ENCODE measurements around the gene HOXB3. TPM values are rescaled to one million over a fixed set of nuclear protein-coding genes. Genes with fewer than 3 reads are reported as not detected.

The HOXB3 gene
- total RNA-seq, 1 experiment from 2014 or later, result 6.0 TPM

DNA sequence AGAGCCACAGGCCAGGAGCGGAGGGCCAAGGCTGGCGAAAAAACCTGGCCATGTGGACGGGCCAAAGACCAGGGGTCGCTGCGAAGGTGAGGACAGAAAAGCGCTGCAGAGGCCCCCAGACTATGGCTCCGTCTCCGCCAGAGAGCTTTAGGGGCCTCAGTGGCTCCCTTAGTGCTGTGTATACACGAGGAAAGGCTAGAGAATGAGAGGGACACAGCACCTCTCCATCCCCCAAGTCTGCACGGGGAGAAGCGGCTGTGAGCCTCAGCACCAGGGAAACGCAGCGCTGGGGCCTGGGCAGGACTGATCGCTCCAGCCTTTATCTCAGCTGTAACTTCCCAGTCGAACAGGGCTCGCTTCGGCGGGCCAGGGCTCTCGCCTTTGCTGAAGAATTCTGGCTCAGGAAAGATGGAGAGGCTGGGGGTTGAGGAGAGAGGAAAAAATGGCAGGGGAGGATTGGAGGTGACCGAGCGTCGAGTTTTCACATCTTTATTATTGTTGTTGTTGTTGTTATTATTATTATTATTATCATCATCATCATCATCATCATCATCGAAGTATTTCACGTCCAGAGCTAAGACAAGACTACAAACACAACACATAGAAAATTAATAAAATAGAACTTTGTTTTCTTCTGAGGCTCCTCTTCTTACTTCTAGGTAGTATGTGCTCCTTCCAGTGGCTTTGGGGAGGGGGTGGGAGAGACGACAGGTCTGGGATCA lies 5.4 kb upstream of the HOXB3 start:
- POLR2A ChIA-PET (ENCODE audit: unreplicated experiment), result interaction anchor here (0.6 kb wide), 1 partner anchor 34 kb away, joined by 3 read pairs; no protein-coding TSS in a partner anchor
- DNase-seq (no peak), ATAC-seq (no peak)
- Histone ChIP-seq H3K9me3 (ENCODE audit: low read length) (no peaks in the 10 kb centered on the region), H3K4me3 (ENCODE audit: low read length) (no peak overlapping the region), H3K9ac (ENCODE audit: low read length) (no peak overlapping the region), H4K20me1 (ENCODE audit: low read length) (peaks cover 19% of the 10 kb centered on the region), H3K9me2 (replicated peaks; ENCODE audit: low read length) (no peaks in the 10 kb centered on the region), H3K27ac (ENCODE audit: low read length) (no peak overlapping the region), H3K4me2 (ENCODE audit: low read length) (no peak overlapping the region), H3K79me2 (ENCODE audit: low read length) (peaks cover 39% of the 10 kb centered on the region), H3K36me3 (ENCODE audit: low read depth, low read length) (no peaks in the 10 kb centered on the region), H3K4me1 (ENCODE audit: insufficient read depth, low read length) (peaks cover 17% of the 10 kb centered on the region), H2AFZ (ENCODE audit: low read length) (no peak overlapping the region), H3K27me3 (ENCODE audit: low read length) (no peaks in the 10 kb centered on the region), H3F3A (ENCODE audit: low read length, unreplicated experiment) (no peaks in the 10 kb centered on the region)
- CTCF ChIA-PET, result no interaction called here
- TF ChIP-seq EZH2phosphoT487 (IDR thresholded peaks at IDR 0.05; ENCODE audit: borderline replicate concordance, low read length), result no peak
- no peak for TF ChIP-seq EZH2 (IDR thresholded peaks at IDR 0.05; ENCODE audit: low read length, unreplicated experiment)
- TF ChIP-seq, protein P1, sequence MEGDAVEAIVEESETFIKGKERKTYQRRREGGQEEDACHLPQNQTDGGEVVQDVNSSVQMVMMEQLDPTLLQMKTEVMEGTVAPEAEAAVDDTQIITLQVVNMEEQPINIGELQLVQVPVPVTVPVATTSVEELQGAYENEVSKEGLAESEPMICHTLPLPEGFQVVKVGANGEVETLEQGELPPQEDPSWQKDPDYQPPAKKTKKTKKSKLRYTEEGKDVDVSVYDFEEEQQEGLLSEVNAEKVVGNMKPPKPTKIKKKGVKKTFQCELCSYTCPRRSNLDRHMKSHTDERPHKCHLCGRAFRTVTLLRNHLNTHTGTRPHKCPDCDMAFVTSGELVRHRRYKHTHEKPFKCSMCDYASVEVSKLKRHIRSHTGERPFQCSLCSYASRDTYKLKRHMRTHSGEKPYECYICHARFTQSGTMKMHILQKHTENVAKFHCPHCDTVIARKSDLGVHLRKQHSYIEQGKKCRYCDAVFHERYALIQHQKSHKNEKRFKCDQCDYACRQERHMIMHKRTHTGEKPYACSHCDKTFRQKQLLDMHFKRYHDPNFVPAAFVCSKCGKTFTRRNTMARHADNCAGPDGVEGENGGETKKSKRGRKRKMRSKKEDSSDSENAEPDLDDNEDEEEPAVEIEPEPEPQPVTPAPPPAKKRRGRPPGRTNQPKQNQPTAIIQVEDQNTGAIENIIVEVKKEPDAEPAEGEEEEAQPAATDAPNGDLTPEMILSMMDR (conservative IDR thresholded peaks at IDR 0.05; ENCODE audit: low read depth, low read length), result no peak
- no TSS peak for BruUV-seq (replicated peaks)
- intact Hi-C loops (cut with micrococcal nuclease), result loop anchor here (2.0 kb wide), 1 partner anchor 245 kb away; no protein-coding TSS in a partner anchor

DNA sequence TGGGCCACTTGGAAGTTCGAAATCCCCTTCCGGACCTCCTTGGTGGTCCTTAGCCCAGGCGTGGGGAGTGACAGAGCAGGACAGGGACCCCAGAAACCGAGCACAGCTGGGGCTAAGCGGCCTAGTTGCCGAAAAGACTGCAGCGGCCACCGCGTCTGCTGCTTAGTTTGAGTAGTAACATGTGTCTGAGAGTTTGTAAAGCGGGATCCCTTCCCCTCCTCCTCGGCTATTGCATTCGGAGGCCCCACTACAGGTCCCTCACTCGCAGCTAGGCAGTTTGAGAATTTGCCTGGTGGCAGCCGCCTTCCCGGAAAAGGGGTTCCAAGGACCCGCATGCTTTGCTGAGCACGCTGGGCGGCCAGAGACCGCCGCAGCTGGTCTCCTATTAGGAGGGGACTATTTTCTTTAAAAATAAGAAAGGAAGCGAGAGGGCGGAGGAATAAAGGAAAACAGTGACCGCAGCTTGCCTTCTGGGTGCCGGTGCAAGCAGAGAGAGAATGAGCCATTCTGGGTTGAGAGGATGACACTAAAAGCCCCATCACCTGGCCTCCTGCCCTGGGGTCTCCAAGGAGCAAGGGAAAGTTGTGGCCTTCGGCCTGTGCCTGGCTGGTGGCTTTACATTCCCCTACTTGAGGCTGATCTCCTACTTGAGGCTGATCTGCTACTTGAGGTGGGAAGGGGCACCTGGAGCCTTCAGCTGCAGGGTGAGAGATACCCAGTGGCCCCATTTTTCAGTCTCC lies 4.7 kb upstream of the HOXB3 start:
- no peak for ATAC-seq
- H2AFZ ChIP-seq (ENCODE audit: low read length), result no peak overlapping the region; the same call in 1 of the 2 replicates
- H3K9me2 ChIP-seq (replicated peaks; ENCODE audit: low read length), result no peaks in the 10 kb centered on the region
- peak overlapping the region; percentile 48; the same call in 1 of the 2 replicates for H3K4me2 ChIP-seq (ENCODE audit: low read length)
- no peak for TF ChIP-seq EZH2 (IDR thresholded peaks at IDR 0.05; ENCODE audit: low read length, unreplicated experiment)
- no peak for TF ChIP-seq EZH2phosphoT487 (IDR thresholded peaks at IDR 0.05; ENCODE audit: borderline replicate concordance, low read length)
- TF ChIP-seq, protein P1 (conservative IDR thresholded peaks at IDR 0.05; ENCODE audit: low read depth, low read length), result no peak
- no peaks in the 10 kb centered on the region for H3K36me3 ChIP-seq (ENCODE audit: low read depth, low read length)
- BruUV-seq (replicated peaks), result no TSS peak
- H3K9me3 ChIP-seq (ENCODE audit: low read length), result no peaks in the 10 kb centered on the region
- POLR2A ChIA-PET (ENCODE audit: unreplicated experiment), result interaction anchor here (0.6 kb wide), 1 partner anchor 34 kb away, joined by 3 read pairs; no protein-coding TSS in a partner anchor
- DNase-seq, result no peak
- no peak overlapping the region for H3K4me3 ChIP-seq (ENCODE audit: low read length)
- no peaks in the 10 kb centered on the region for H3K27me3 ChIP-seq (ENCODE audit: low read length)
- peaks cover 17% of the 10 kb centered on the region for H3K4me1 ChIP-seq (ENCODE audit: insufficient read depth, low read length)
- CTCF ChIA-PET, result interaction anchor here (0.6 to 1.2 kb wide), 4 partner anchors 108 to 408 kb away, joined by 3 to 10 read pairs (median 6); no protein-coding TSS in a partner anchor
- intact Hi-C loops (cut with micrococcal nuclease), result loop anchor here (2.0 kb wide), 1 partner anchor 244 kb away; no protein-coding TSS in a partner anchor
- no peak overlapping the region for H3K9ac ChIP-seq (ENCODE audit: low read length)
- H4K20me1 ChIP-seq (ENCODE audit: low read length), result peaks cover 15% of the 10 kb centered on the region
- H3F3A ChIP-seq (ENCODE audit: low read length, unreplicated experiment), result no peaks in the 10 kb centered on the region
- H3K79me2 ChIP-seq (ENCODE audit: low read length), result peaks cover 32% of the 10 kb centered on the region
- H3K27ac ChIP-seq (ENCODE audit: low read length), result no peak overlapping the region
